HG03066 (cell line): Measurements from ENCODE around the gene PKDCC.
"Not testable (repeated sequence)": the region's sequence is repeated elsewhere in the genome, so short reads cannot be mapped to it uniquely, and the experiment has no call there.

ENCODE experiments used
- ATAC-seq: cut with Tn5 transposase; IDR thresholded peaks from one replicate; pipeline ENCODE4 v1.9.1; 2021; ENCODE audit warnings: low read depth; ENCODE audit not compliant: unreplicated experiment

The PKDCC gene

DNA sequence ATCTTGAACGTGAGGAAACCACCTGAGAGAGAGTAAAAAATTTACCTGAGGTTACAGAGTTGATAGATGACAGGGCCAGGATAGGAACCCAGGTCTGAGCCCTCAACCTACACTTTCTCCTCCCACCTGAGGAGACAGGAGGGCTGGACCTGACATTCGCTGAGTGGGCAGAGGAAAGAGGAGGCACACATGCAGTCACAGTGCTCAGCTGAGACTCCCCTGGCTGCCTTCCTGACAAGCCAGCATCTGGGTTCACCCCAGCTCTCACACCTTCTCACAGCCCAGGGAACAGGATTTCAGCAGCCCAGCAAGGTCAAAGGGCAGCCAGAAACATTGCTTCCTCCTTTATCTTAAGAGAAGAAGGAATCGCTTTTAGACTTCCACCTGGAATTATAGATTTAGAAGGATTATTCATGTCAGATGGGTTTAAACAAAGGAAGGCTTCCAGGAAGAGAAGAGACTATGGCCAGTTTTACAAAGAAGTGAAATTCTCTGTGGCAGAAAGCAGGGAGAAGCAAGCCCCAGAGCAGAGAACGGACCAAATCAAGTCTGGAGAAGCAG, 18.1 kb upstream of the PKDCC start:
- no peak for ATAC-seq

DNA sequence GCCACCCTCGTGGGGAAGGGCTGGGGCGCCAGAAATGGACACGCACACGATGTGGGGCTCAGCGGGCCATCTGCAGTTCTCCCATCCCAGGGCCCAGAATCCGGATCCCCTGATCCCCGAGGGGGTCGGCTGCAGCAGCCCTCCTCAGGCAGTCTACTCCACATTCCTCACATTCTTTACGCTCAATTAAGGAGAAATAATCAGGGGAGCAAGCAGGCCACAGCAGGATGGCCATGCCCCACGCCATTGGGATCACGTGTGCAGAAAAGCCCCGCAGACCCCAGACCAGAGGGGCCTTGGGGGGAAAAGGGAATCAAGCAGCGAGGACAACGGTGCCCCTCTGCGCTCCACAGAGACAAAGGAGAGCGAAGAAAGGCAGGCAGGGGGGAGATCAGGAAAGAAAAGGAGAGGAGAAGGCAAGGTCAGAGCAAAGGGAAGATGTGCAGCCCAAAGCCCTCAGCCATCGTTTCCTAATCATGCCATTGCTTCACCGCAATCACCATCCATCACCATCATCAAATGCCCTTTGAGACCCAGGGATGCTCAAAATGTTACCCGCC, 17.5 kb upstream of the PKDCC start:
- no peak for ATAC-seq

GRCh38 chr2:42030829-42031228, 17.0 kb upstream of the PKDCC start:
- ATAC-seq: no peak

- ATAC-seq: no peak
Measured at GRCh38 chr2:42031281-42032223, 16.3 kb upstream of the PKDCC start.

- ATAC-seq: no peak
Measured at GRCh38 chr2:42032224-42032620, 15.6 kb upstream of the PKDCC start.

DNA sequence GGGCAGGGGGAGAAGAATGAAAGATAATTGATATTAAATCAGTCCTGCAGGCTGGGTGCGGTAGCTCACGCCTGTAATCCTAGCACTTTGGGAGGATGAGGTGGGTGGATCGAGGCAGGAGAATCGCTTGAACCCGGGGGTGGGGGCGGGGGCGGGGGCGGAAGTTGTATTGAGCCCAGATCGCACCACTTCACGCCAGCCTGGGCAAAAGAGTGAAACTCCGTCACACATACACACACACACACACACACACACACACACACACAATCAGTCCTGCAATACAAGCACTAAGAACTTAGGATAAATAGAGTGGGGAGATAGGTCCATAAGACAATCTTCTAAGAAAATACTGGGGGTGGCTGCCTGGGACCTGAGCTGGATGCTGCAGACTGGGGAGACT, 15.1 kb upstream of the PKDCC start:
- no peak for ATAC-seq

GRCh38 chr2:42034096-42034495, 13.7 kb upstream of the PKDCC start:
- not testable (repeated sequence) for ATAC-seq

- no peak for ATAC-seq
Measured at GRCh38 chr2:42035241-42035640, 12.6 kb upstream of the PKDCC start.

GRCh38 chr2:42036413-42036812, 11.4 kb upstream of the PKDCC start:
- no peak for ATAC-seq

GRCh38 chr2:42036940-42037339, 10.9 kb upstream of the PKDCC start:
- ATAC-seq: no peak

- ATAC-seq: no peak
Measured at GRCh38 chr2:42040643-42041278, 7.1 kb upstream of the PKDCC start.

GRCh38 chr2:42041377-42042127, 6.3 kb upstream of the PKDCC start:
- no peak for ATAC-seq

- ATAC-seq: no peak
Measured at GRCh38 chr2:42042631-42043355, 5.0 kb upstream of the PKDCC start.

DNA sequence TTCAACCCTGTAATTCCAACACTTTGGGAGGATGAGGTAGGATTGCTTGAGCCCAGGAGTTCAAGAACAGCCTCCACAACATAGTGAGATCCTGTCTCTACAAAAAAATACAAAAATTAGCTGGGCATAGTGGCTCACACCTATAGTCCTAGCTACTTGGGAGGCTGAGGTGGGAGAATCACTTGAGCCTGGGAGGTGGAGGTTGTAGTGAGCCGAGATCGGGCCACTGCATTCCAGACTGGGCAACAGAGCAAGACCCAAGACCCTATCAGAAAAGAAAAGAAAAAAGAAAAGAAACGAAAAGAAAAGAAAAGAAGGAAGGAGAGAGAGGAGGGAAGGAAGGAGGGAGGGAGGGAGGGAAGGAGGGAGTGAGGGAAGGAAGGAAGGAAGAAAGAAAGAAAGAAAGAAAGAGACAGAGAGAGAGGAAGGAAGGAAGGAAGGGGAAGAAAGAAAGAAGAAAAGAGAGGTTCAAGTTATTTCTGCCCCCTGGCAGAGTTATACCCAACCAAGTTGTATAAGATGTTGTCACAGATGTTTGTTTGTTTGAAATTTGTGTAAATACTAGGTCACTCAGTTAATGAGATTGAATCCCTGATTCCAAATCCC, 3.9 kb upstream of the PKDCC start:
- ATAC-seq: no peak

- ATAC-seq: no peak
Measured at GRCh38 chr2:42044939-42045338, 2.9 kb upstream of the PKDCC start.

DNA sequence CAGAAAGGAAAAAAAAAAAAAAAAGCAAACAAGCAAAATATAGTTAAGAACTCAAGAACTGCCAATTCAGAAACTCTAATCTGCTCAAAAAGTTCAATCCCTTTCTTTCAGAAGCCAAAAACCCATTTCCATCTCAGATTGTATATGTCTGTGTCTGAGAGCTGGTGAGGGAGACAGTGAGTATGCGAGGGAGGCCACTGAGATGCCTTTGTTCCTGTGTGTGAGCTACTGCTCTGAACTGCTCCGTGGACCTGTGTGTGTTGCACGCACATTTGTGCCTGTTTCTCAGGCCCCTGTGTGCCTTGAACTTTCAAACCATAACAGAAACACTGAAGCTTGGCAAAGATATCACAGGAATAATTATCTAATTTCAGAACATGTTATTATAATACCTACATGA, 2.5 kb upstream of the PKDCC start:
- no peak for ATAC-seq

DNA sequence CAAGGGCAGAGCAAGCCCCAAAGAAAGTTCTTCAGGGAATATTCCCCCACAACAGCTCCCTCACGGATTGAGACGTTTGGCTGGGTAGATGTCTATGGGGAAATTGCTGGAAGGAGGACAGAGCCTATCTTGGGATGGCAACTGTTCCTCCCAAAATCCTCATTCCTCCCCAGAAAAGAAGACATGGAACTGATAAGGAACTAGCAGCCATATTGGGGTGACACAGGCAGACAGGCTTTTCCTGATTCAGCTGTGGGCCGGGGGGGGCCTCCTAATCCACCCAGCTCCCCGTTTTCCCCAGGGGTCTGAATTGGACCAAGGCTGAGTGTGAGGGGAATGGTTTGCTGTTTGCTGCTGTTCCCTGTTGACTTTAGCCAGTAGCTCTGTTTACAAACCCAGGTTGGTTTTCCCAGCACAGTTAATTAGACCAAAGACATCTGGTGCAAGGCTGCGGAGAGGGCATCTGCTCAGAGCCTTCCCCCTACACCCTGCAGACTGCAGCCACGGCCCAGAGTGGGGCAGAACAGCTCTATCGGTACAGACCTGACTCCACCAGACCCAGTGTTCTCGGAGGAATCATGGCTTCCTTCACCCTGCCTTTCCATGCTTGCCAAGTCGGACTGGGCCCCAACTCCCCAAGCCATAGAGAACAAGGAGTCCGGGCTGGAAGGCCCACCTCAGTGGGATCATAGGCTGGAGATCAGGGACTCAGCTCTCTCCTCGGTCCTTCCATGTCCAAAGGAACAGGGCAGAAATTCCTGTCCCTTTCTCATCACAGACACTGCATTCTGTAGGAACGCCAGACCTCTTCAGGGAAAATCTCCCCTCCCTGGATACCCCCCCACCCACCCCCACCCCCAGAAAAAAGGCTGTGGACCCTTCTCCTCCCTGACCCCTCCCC, 1.7 kb upstream of the PKDCC start:
- ATAC-seq: no peak

DNA sequence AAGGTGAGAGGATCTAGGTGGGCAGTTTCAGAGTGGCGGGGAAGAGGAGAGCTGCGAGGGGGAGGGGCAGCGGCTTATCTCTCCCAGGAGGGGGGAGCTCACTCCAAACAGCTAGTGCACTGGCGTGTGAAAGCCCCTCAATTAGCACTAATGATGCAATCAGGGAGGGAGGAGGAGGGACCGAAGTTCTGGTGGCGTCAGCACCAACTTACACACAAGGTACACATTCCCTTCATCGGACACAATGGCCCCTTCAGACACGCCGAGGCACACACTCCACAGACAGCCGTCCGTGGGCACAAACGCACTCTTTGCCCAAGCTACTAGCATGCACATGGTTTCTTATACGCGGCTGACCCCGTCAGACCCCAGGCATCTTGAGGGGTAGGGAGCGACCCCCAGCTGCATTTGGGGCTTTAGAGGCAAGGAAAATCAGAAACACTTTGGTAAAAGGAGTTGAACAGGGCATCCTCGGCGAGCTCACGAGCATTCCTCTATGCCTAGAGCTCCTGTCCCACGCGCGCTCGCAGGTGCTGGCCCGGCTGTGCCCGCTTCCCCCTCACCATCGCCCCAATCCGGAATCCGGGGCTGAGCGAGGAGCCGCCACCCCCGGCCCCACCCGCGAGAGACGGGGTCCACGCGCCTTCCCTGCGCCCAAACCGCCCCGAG, 868 bp upstream of the PKDCC start:
- no peak for ATAC-seq
